ENCODE data around the gene SUFU. TPM values are rescaled to one million over a fixed set of nuclear protein-coding genes. Genes with fewer than 3 reads are reported as not detected.

SUFU gene
- total and polyA plus RNA-seq, 2 experiments from 2014 or later = 2.8 to 5.6 TPM

DNA sequence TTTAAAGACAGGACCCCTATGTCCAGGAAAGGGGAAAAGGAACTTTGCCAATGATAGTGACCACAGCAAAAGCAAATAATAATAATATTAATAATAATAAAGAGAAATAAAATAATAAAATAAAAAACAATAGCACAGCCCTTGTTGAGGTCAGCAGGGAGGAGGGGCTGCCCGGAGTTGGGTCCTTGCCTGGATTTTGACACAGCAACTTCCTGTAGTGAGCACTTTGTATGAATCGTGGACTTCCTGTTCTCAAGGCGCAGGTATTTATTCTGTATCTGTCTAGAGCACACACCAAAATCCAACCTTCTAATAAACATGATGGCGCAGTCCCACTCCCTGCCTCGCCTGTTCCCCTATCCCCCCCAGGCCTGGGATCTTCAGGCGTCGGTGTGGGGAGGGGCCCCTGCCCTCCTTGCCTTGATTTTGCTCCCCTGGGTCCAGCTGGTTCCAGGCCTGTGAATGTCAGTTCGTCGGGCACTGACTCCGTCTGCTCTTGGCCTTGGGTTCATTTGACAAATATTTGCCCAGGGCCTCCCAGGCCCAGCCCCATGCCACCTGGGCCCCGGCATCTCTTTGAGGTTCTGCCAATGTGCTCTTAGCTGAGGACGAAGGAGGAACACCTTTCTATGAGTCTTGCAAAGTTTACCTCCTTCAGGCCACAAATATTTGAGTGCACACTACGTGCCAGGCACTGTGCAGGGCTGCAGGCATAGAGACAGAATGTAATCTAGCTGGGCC, 154.4 kb downstream of the SUFU start:
- Histone ChIP-seq H3K36me3 (ENCODE audit: insufficient read depth) (no peaks in the 10 kb centered on the region), H3K27me3 (ENCODE audit: insufficient read depth) (no peaks in the 10 kb centered on the region), H3K4me2 (no peak overlapping the region), H3F3A (replicated peaks; ENCODE audit: low read depth) (no peaks in the 10 kb centered on the region), H3K4me1 (ENCODE audit: insufficient read depth) (peaks cover 13% of the 10 kb centered on the region; the same call in 1 of the 2 replicates), H3K27ac (ENCODE audit: low read depth) (peak overlapping the region; percentile 55; the same call in 1 of the 2 replicates), H3K79me2 (replicated peaks; ENCODE audit: insufficient read depth) (peaks cover under 1% of the 10 kb centered on the region; the same call in 1 of the 2 replicates), H3K4me3 (no peak overlapping the region), H3K9me2 (ENCODE audit: insufficient read depth) (no peaks in the 10 kb centered on the region), H2AFZ (no peak overlapping the region), H4K20me1 (replicated peaks; ENCODE audit: insufficient read depth) (no peaks in the 10 kb centered on the region; the same call in 1 of the 2 replicates)
- H3K4me3 Mint-ChIP-seq = no peak overlapping the region
- ATAC-seq (no peak), DNase-seq (ENCODE audit: low spot score) (no peak)
- peak overlapping the region; percentile 36; the same call in 1 of the 2 replicates for H3K27ac Mint-ChIP-seq
- H3K36me3 Mint-ChIP-seq (ENCODE audit: low read depth) = peaks cover 22% of the 10 kb centered on the region
- peaks cover 21% of the 10 kb centered on the region for H3K4me1 Mint-ChIP-seq
- peaks cover 8% of the 10 kb centered on the region for H3K27me3 Mint-ChIP-seq (ENCODE audit: insufficient read depth, low read depth, poor library complexity)
- H3K9me3 Mint-ChIP-seq = no peaks in the 10 kb centered on the region
- TF ChIP-seq JUNB (IDR thresholded peaks at IDR 0.05; ENCODE audit: unreplicated experiment) (no peak), NANOG (IDR thresholded peaks at IDR 0.05; ENCODE audit: borderline replicate concordance) (no peak), CREB1 (CRISPR knock-in tag; IDR thresholded peaks at IDR 0.05; ENCODE audit: low read depth) (no peak), STAT1 (IDR thresholded peaks at IDR 0.05; ENCODE audit: unreplicated experiment) (no peak)

DNA sequence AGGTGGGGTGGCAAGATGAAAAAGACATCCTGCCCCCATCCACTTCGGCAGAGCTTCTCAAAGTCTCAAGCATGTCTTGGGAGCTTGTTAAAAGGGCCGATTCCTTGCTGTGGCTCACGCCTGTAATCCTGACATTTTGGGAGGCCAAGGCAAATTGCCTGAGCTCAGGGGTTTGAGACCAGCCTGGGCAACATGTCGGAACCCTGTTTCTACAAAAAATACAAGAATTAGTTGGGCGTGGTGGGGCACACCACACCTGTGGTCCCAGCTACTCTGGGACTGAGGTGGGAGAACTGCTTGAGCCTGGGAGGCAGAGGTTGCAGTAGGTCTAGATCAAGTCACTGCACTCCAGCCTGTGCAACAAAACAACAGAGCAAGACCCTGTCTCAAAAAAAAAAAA, 155.0 kb downstream of the SUFU start:
- H3K79me2 ChIP-seq (replicated peaks; ENCODE audit: insufficient read depth) = no peaks in the 10 kb centered on the region
- no peak overlapping the region for H3K4me2 ChIP-seq
- Mint-ChIP-seq H3K4me1 (peaks cover 15% of the 10 kb centered on the region), H3K9me3 (no peaks in the 10 kb centered on the region), H3K4me3 (no peak overlapping the region), H3K27me3 (ENCODE audit: insufficient read depth, low read depth, poor library complexity) (peaks cover 7% of the 10 kb centered on the region), H3K27ac (no peak overlapping the region), H3K36me3 (ENCODE audit: low read depth) (peaks cover 21% of the 10 kb centered on the region)
- H3K27ac ChIP-seq (ENCODE audit: low read depth) = peak overlapping the region; percentile 55; the same call in 1 of the 2 replicates
- no peaks in the 10 kb centered on the region for H3F3A ChIP-seq (replicated peaks; ENCODE audit: low read depth)
- H3K4me3 ChIP-seq = no peak overlapping the region
- ATAC-seq = no peak
- no peaks in the 10 kb centered on the region for H3K27me3 ChIP-seq (ENCODE audit: insufficient read depth)
- H3K36me3 ChIP-seq (ENCODE audit: insufficient read depth) = no peaks in the 10 kb centered on the region
- H3K9me2 ChIP-seq (ENCODE audit: insufficient read depth) = no peaks in the 10 kb centered on the region
- H2AFZ ChIP-seq = no peak overlapping the region
- no peak for DNase-seq (ENCODE audit: low spot score)
- no peaks in the 10 kb centered on the region; the same call in 1 of the 2 replicates for H4K20me1 ChIP-seq (replicated peaks; ENCODE audit: insufficient read depth)
- H3K4me1 ChIP-seq (ENCODE audit: insufficient read depth) = peaks cover 13% of the 10 kb centered on the region; the same call in 1 of the 2 replicates
- TF ChIP-seq, protein P1, sequence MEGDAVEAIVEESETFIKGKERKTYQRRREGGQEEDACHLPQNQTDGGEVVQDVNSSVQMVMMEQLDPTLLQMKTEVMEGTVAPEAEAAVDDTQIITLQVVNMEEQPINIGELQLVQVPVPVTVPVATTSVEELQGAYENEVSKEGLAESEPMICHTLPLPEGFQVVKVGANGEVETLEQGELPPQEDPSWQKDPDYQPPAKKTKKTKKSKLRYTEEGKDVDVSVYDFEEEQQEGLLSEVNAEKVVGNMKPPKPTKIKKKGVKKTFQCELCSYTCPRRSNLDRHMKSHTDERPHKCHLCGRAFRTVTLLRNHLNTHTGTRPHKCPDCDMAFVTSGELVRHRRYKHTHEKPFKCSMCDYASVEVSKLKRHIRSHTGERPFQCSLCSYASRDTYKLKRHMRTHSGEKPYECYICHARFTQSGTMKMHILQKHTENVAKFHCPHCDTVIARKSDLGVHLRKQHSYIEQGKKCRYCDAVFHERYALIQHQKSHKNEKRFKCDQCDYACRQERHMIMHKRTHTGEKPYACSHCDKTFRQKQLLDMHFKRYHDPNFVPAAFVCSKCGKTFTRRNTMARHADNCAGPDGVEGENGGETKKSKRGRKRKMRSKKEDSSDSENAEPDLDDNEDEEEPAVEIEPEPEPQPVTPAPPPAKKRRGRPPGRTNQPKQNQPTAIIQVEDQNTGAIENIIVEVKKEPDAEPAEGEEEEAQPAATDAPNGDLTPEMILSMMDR (conservative IDR thresholded peaks at IDR 0.05; ENCODE audit: low read depth in 2 of 2) = no peak
- no peak for TF ChIP-seq ZNF114 (CRISPR knock-in tag; IDR thresholded peaks at IDR 0.05)
- TF ChIP-seq EZH2phosphoT487 (IDR thresholded peaks at IDR 0.05; ENCODE audit: unreplicated experiment) = no peak
- TF ChIP-seq NANOG (IDR thresholded peaks at IDR 0.05; ENCODE audit: borderline replicate concordance) = no peak
- TF ChIP-seq EZH2 (IDR thresholded peaks at IDR 0.05; ENCODE audit: low read depth, unreplicated experiment) = no peak
- TF ChIP-seq, protein P2, sequence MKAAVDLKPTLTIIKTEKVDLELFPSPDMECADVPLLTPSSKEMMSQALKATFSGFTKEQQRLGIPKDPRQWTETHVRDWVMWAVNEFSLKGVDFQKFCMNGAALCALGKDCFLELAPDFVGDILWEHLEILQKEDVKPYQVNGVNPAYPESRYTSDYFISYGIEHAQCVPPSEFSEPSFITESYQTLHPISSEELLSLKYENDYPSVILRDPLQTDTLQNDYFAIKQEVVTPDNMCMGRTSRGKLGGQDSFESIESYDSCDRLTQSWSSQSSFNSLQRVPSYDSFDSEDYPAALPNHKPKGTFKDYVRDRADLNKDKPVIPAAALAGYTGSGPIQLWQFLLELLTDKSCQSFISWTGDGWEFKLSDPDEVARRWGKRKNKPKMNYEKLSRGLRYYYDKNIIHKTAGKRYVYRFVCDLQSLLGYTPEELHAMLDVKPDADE (IDR thresholded peaks at IDR 0.05) = no peak
- TF ChIP-seq CREB1 (CRISPR knock-in tag; IDR thresholded peaks at IDR 0.05; ENCODE audit: low read depth) = no peak
- TF ChIP-seq POLR2AphosphoS5 (IDR thresholded peaks at IDR 0.05; ENCODE audit: low read depth) = no peak
- no peak for TF ChIP-seq JUNB (IDR thresholded peaks at IDR 0.05; ENCODE audit: unreplicated experiment)
- no peak for TF ChIP-seq STAT1 (IDR thresholded peaks at IDR 0.05; ENCODE audit: unreplicated experiment)
- no peak for TF ChIP-seq ZNF331 (CRISPR knock-in tag; IDR thresholded peaks at IDR 0.05; ENCODE audit: low read depth)
- TF ChIP-seq REST (IDR thresholded peaks at IDR 0.05; ENCODE audit: unreplicated experiment) = no peak
